Activated T-helper 17 cell treated with anti-CD3 and anti-CD28 coated beads, Interleukin-2, amount 50 U/mL, for 72 hours (primary cell): ENCODE data around the gene TMEM242. TPM values are rescaled to one million over a fixed set of nuclear protein-coding genes. Genes with fewer than 3 reads are reported as not detected.
"Not testable (repeated sequence)": the region's sequence is repeated elsewhere in the genome, so short reads cannot be mapped to it uniquely, and the experiment has no call there.

Source experiments
- ATAC-seq: fragments of 150-1000 bp; cut with Tn5 transposase; replicated peaks from 2 replicates; pipeline ENCODE4 v1.10.0; 2021; ENCODE audit warnings: mild to moderate bottlenecking, moderate library complexity
- H3K27ac Mint-ChIP-seq: one replicate; pipeline ENCODE4 v1.8.0; 2022; ENCODE audit warnings: mixed read lengths
- H3K27me3 Mint-ChIP-seq: one replicate; pipeline ENCODE4 v1.8.0; 2022; ENCODE audit warnings: mixed read lengths
- H3K36me3 Mint-ChIP-seq: one replicate; pipeline ENCODE4 v1.8.0; 2022; ENCODE audit warnings: low read depth, mild to moderate bottlenecking, mixed read lengths
- H3K4me1 Mint-ChIP-seq: one replicate; pipeline ENCODE4 v1.8.0; 2022; ENCODE audit warnings: mixed read lengths
- H3K4me3 Mint-ChIP-seq: one replicate; pipeline ENCODE4 v1.8.0; 2022; ENCODE audit warnings: mild to moderate bottlenecking, mixed read lengths
- H3K9me3 Mint-ChIP-seq: one replicate; pipeline ENCODE4 v1.8.0; 2022; ENCODE audit warnings: mixed read lengths
- total RNA-seq, 2 donors: library from RNA; stranded (reverse); gene quantifications; one replicate each; pipeline ENCODE4 v1.2.3, GENCODE V29; 2022

The TMEM242 gene
- total RNA-seq, 2 donors from 2014 or later = 5.1 to 6.2 TPM

DNA sequence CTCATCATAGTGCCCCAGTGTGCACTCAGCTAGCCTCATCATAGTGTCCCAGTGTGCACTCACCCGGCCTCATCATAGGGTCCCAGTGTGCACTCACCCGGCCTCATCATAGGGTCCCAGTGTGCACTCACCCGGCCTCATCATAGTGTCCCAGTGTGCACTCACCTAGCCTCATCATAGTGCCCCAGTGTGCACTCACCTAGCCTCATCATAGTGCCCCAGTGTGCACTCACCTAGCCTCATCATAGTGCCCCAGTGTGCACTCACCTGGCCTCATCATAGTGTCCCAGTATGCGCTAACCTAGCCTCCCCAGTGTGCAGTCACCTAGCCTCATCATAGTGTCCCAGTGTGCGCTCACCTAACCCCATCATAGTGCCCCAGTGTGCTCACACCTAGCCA is 12.6 kb downstream of the TMEM242 start:
- H3K27me3 Mint-ChIP-seq, H3K27ac Mint-ChIP-seq, H3K4me3 Mint-ChIP-seq, H3K36me3 Mint-ChIP-seq, H3K9me3 Mint-ChIP-seq, ATAC-seq, H3K4me1 Mint-ChIP-seq: not testable (repeated sequence)

- Mint-ChIP-seq H3K9me3 (no peaks in the 10 kb centered on the region), H3K27ac (no peak overlapping the region), H3K36me3 (no peaks in the 10 kb centered on the region), H3K4me3 (no peak overlapping the region), H3K27me3 (no peaks in the 10 kb centered on the region), H3K4me1 (peaks cover 6% of the 10 kb centered on the region)
- ATAC-seq = no peak
Measured at GRCh38 chr6:157307661-157308060, 15.7 kb downstream of the TMEM242 start.

DNA sequence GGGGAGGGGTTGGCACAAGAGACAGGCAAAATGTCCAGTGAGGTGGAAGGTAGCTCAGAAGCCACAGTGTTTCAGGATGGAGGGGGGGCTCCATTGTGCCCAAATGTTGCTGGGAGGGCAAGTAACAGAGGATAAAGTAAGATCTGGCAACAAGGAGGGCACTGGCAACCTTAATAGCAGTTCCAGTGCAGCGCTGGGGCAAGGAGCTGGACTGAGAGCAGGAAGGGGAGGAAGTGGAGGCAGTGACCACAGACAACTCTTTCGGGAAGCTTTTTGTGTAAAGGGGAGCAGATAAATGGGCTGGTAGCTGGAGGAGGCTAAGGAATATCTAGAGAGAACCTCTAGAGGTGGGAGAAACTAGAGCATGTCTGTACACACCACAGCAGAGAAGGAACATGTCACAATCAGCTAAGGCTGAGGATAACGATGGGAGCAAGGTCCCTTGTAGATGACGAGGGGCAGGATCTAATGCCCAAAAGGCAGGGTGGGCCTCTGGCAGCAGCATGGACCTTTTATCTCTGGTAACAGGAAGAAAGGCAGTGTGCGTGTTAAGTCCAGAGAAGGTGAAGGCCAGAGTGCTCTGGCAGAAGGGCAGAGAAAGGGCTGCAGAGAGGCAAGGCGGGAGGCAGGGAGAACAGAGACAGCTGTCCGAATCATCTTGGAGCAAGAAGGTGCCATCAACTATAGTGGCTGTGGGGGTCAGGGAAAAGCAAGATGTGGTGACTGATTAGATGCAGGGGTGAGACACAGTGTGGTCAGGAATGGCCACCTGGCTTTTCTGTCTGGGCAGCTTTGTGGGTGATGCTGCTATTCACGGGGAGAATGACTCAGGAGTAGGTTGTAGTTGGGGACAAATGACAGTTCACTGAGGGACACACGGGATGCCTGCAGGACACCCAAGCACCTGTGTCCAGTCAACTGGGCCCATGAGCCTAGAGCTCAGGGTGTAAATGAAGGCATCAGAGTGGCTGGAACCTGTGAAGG is 17.4 kb downstream of the TMEM242 start:
- no peak for ATAC-seq
- no peak overlapping the region for H3K4me3 Mint-ChIP-seq
- peaks cover 6% of the 10 kb centered on the region for H3K4me1 Mint-ChIP-seq
- no peaks in the 10 kb centered on the region for H3K27me3 Mint-ChIP-seq
- no peak overlapping the region for H3K27ac Mint-ChIP-seq
- no peaks in the 10 kb centered on the region for H3K9me3 Mint-ChIP-seq
- H3K36me3 Mint-ChIP-seq = no peaks in the 10 kb centered on the region

GRCh38 chr6:157304899-157305663 is 18.2 kb downstream of the TMEM242 start:
- Mint-ChIP-seq H3K4me1 (peaks cover 6% of the 10 kb centered on the region), H3K27me3 (no peaks in the 10 kb centered on the region), H3K36me3 (no peaks in the 10 kb centered on the region), H3K27ac (no peak overlapping the region), H3K4me3 (no peak overlapping the region), H3K9me3 (no peaks in the 10 kb centered on the region)
- no peak for ATAC-seq

- Mint-ChIP-seq H3K36me3 (peaks cover 5% of the 10 kb centered on the region), H3K4me3 (no peak overlapping the region), H3K27me3 (no peaks in the 10 kb centered on the region), H3K4me1 (peaks cover 6% of the 10 kb centered on the region), H3K9me3 (no peaks in the 10 kb centered on the region), H3K27ac (peak overlapping the region; percentile 3)
- no peak for ATAC-seq
Measured at GRCh38 chr6:157302736-157303135, 20.6 kb downstream of the TMEM242 start.

DNA sequence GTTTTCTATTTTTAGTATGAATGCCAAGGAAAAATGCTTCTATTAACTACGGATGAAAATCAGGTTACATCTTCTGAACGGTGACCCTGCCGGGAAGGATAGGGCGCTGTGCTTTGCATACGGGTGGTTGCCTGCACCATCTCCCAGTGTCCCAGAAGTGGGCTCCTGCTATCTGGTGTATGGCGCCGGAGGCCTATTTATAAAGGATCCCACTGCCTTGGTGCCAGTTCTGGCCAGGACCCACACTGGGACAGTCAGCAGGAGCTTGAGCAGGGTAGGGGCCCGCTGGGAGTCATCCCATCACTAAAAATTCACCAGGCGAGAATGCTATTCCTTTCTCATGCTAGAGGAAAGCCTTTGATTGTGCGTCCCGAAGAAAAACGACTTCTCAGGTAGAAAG is 22.9 kb downstream of the TMEM242 start:
- no peak for ATAC-seq
- Mint-ChIP-seq H3K27ac (no peak overlapping the region), H3K4me3 (no peak overlapping the region), H3K4me1 (peaks cover 6% of the 10 kb centered on the region), H3K36me3 (peaks cover 5% of the 10 kb centered on the region), H3K9me3 (no peaks in the 10 kb centered on the region), H3K27me3 (no peaks in the 10 kb centered on the region)

- Mint-ChIP-seq H3K4me3 (no peak overlapping the region), H3K36me3 (peaks cover 5% of the 10 kb centered on the region), H3K27ac (no peak overlapping the region), H3K9me3 (no peaks in the 10 kb centered on the region), H3K4me1 (peaks cover 6% of the 10 kb centered on the region), H3K27me3 (no peaks in the 10 kb centered on the region)
- no peak for ATAC-seq
Measured at GRCh38 chr6:157300006-157300405, 23.3 kb downstream of the TMEM242 start.

GRCh38 chr6:157298216-157298724 is 25.0 kb downstream of the TMEM242 start:
- Mint-ChIP-seq H3K4me3 (no peak overlapping the region), H3K36me3 (peaks cover 5% of the 10 kb centered on the region), H3K9me3 (no peaks in the 10 kb centered on the region), H3K27me3 (no peaks in the 10 kb centered on the region), H3K27ac (no peak overlapping the region), H3K4me1 (peaks cover 8% of the 10 kb centered on the region)
- no peak for ATAC-seq

- no peak for ATAC-seq
- Mint-ChIP-seq H3K9me3 (no peaks in the 10 kb centered on the region), H3K4me3 (no peak overlapping the region), H3K36me3 (peaks cover 31% of the 10 kb centered on the region), H3K4me1 (peaks cover 4% of the 10 kb centered on the region), H3K27ac (no peak overlapping the region), H3K27me3 (no peaks in the 10 kb centered on the region)
Measured at GRCh38 chr6:157294654-157295053, 28.7 kb downstream of the TMEM242 start.

- peaks cover 4% of the 10 kb centered on the region for H3K4me1 Mint-ChIP-seq
- H3K36me3 Mint-ChIP-seq = peaks cover 30% of the 10 kb centered on the region
- H3K9me3 Mint-ChIP-seq = no peaks in the 10 kb centered on the region
- H3K27me3 Mint-ChIP-seq = no peaks in the 10 kb centered on the region
- H3K4me3 Mint-ChIP-seq = no peak overlapping the region
- no peak for ATAC-seq
- H3K27ac Mint-ChIP-seq = no peak overlapping the region
Measured at GRCh38 chr6:157293780-157294179, 29.5 kb downstream of the TMEM242 start.

DNA sequence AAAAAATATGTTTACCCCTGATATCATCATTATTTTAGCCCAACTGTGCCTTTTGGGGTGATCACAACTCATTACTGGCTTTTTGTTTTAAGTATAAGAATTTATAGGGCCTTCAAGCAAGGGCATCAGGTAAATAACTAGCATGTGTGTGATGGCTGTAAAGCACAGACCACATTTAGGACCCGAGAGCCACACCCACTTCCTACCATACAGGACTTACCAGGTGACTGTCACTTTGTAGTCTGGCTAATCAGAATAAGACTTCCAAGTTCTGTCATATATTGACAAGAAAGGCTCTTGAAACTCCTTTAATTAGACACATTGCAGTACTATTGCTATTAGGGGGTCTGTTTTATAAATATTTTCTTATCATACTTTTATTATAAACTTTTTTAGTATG is 31.1 kb downstream of the TMEM242 start:
- H3K4me1 Mint-ChIP-seq = peaks cover 4% of the 10 kb centered on the region
- no peak for ATAC-seq
- no peak overlapping the region for H3K4me3 Mint-ChIP-seq
- no peaks in the 10 kb centered on the region for H3K9me3 Mint-ChIP-seq
- peaks cover 30% of the 10 kb centered on the region for H3K36me3 Mint-ChIP-seq
- no peak overlapping the region for H3K27ac Mint-ChIP-seq
- H3K27me3 Mint-ChIP-seq = no peaks in the 10 kb centered on the region

GRCh38 chr6:157291356-157291755 is 32.0 kb downstream of the TMEM242 start:
- Mint-ChIP-seq H3K9me3 (no peaks in the 10 kb centered on the region), H3K27ac (no peak overlapping the region), H3K36me3 (peaks cover 30% of the 10 kb centered on the region), H3K4me1 (peaks cover 4% of the 10 kb centered on the region), H3K27me3 (no peaks in the 10 kb centered on the region), H3K4me3 (no peak overlapping the region)
- ATAC-seq = no peak

DNA sequence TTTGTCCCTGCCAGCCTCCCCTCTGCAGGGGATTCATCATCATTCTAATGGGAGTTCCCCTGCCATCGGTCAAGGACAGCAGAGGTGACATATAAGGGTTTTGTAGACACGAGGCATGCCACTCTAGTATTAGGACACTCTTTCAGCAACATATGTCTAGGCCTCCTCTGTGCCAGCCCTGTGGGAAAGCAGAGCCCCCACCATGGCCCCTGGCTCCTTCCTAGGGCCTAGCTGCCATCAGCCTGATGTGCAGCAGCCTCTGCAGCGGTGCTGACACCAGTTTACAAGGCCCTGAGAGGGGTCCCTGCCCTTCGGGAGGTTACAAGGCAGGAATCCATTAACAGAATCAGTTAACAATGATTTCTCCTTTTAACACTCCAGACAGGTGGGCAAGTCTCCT is 32.5 kb downstream of the TMEM242 start:
- Mint-ChIP-seq H3K27ac (no peak overlapping the region), H3K9me3 (no peaks in the 10 kb centered on the region), H3K36me3 (peaks cover 30% of the 10 kb centered on the region), H3K4me1 (peaks cover 4% of the 10 kb centered on the region), H3K4me3 (no peak overlapping the region), H3K27me3 (no peaks in the 10 kb centered on the region)
- no peak for ATAC-seq

DNA sequence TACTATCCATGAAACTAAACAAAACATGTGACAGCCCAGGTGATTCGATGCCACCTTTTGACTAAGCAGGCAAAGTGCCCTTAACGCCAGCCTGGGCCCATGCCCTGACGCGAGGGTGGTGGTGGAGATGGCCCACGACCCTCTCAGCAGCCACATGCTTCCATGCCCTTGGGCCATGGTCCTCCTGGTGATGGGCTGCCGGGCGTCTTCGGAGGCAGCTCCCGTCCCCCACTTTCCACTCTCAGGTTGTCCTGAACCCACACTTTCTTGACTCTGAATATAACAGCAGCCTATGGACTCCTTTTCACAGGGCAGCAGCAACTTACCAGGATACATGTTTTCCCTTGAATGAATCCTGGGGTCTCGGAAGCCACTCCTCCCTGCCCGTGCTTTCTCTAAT is 33.6 kb downstream of the TMEM242 start:
- no peak overlapping the region for H3K27ac Mint-ChIP-seq
- no peaks in the 10 kb centered on the region for H3K9me3 Mint-ChIP-seq
- no peak overlapping the region for H3K4me3 Mint-ChIP-seq
- ATAC-seq = no peak
- peaks cover 30% of the 10 kb centered on the region for H3K36me3 Mint-ChIP-seq
- H3K4me1 Mint-ChIP-seq = peaks cover 4% of the 10 kb centered on the region
- H3K27me3 Mint-ChIP-seq = no peaks in the 10 kb centered on the region

DNA sequence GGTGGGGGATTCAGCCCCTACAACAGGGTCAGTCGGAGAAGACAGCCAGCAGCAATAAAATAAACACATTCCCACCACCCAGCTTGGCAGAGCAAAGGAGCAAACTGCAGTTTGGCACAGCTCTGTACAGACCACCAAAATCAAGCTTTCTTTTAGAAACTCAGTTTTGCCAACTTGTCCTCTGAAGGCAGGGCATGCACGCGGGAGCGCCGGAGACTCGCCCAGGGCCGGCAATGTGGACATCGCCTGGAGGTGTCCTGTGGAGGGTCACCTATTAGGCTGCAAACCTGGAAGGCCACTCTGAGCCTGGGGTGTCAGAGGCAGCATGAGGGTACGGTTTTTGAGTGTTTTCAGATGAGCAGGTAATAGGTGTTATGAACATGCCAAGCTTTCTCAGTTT is 34.7 kb downstream of the TMEM242 start:
- no peak for ATAC-seq
- Mint-ChIP-seq H3K4me3 (no peak overlapping the region), H3K27me3 (no peaks in the 10 kb centered on the region), H3K9me3 (no peaks in the 10 kb centered on the region), H3K27ac (no peak overlapping the region), H3K4me1 (peaks cover 4% of the 10 kb centered on the region), H3K36me3 (peaks cover 30% of the 10 kb centered on the region)
